ENCODE results near the gene B4GALT6. TPM values are rescaled to one million over a fixed set of nuclear protein-coding genes. Genes with fewer than 3 reads are reported as not detected.

Gene B4GALT6
- total RNA-seq, 6 donors from 2014 or later, result 0.55 to 3.4 (median 1.8) TPM; not detected in 1

- TF ChIP-seq POLR2A (IDR thresholded peaks at IDR 0.05) (no peak), POLR2AphosphoS5 (IDR thresholded peaks at IDR 0.05) (no peak)
- no peaks in the 10 kb centered on the region for H3K9me3 ChIP-seq
- H3K36me3 ChIP-seq, result no peaks in the 10 kb centered on the region
- H3K4me3 ChIP-seq, result no peak overlapping the region
- ATAC-seq (ENCODE audit: low FRiP score in 2 of 2) (no peak), DNase-seq (no peak)
- H3K4me1 ChIP-seq, result no peaks in the 10 kb centered on the region
- WGBS, 2 donors, result 83 to 85% methylated on average over 10 of the region's 10 CpGs
- H3K27ac ChIP-seq, result no peak overlapping the region
- no peaks in the 10 kb centered on the region for H3K27me3 ChIP-seq
These were observed 91.7 kb downstream of the B4GALT6 start for GRCh38 chr18:31592506-31593157.

- 56 to 69% methylated on average over 5 of the region's 5 CpGs for WGBS, 2 donors
- H3K4me1 ChIP-seq, result no peaks in the 10 kb centered on the region
- no peaks in the 10 kb centered on the region for H3K9me3 ChIP-seq
- H3K4me3 ChIP-seq, result no peak within 1 kb of the TSS
- no peak for ATAC-seq (ENCODE audit: low FRiP score in 2 of 2)
- H3K36me3 ChIP-seq, result no peaks in the 10 kb centered on the region
- no peak within 1 kb of the TSS for H3K27ac ChIP-seq
- no peaks in the 10 kb centered on the region for H3K27me3 ChIP-seq
- DNase-seq, result no peak
- TF ChIP-seq POLR2AphosphoS5 (IDR thresholded peaks at IDR 0.05) (no peak), POLR2A (IDR thresholded peaks at IDR 0.05) (no peak), CTCF (IDR thresholded peaks at IDR 0.05) (no peak), EP300 (IDR thresholded peaks at IDR 0.05) (no peak)
These were observed 92.8 kb downstream of the B4GALT6 start, which contains the start of gene TTR for GRCh38 chr18:31591628-31592027. TTR (plus strand) TSS chr18:31591877; CDS start chr18:31591903, 26 bp downstream.

- 50% methylated on average over 1 to 2 of the region's 2 CpGs for WGBS, 2 donors
- Histone ChIP-seq H3K36me3 (no peaks in the 10 kb centered on the region), H3K4me1 (no peaks in the 10 kb centered on the region), H3K27me3 (no peaks in the 10 kb centered on the region), H3K4me3 (no peak overlapping the region), H3K9me3 (no peaks in the 10 kb centered on the region), H3K27ac (no peak overlapping the region)
- no peak for ATAC-seq (ENCODE audit: low FRiP score in 2 of 2)
- TF ChIP-seq POLR2AphosphoS5 (IDR thresholded peaks at IDR 0.05) (no peak), EP300 (IDR thresholded peaks at IDR 0.05) (no peak), POLR2A (IDR thresholded peaks at IDR 0.05) (no peak), CTCF (IDR thresholded peaks at IDR 0.05) (no peak)
- DNase-seq, result no peak
These were observed 93.3 kb downstream of the B4GALT6 start for GRCh38 chr18:31591113-31591512.

GRCh38 chr18:31590570-31590969, 93.8 kb downstream of the B4GALT6 start:
- Histone ChIP-seq H3K36me3 (no peaks in the 10 kb centered on the region), H3K4me3 (no peak overlapping the region), H3K27ac (no peak overlapping the region), H3K9me3 (no peaks in the 10 kb centered on the region), H3K4me1 (no peaks in the 10 kb centered on the region), H3K27me3 (no peaks in the 10 kb centered on the region)
- 80 to 88% methylated on average over 8 of the region's 8 CpGs for WGBS, 2 donors
- TF ChIP-seq POLR2A (IDR thresholded peaks at IDR 0.05) (no peak), EP300 (IDR thresholded peaks at IDR 0.05) (no peak), CTCF (IDR thresholded peaks at IDR 0.05) (no peak), POLR2AphosphoS5 (IDR thresholded peaks at IDR 0.05) (no peak)
- ATAC-seq (ENCODE audit: low FRiP score in 2 of 2) (no peak), DNase-seq (peak in 1 of 2 donors; percentile 42)

- Histone ChIP-seq H3K36me3 (no peaks in the 10 kb centered on the region), H3K4me3 (no peak overlapping the region), H3K27me3 (no peaks in the 10 kb centered on the region), H3K4me1 (no peaks in the 10 kb centered on the region), H3K27ac (no peak overlapping the region), H3K9me3 (no peaks in the 10 kb centered on the region)
- DNase-seq, result no peak
- no peak for ATAC-seq (ENCODE audit: low FRiP score in 2 of 2)
- WGBS, 2 donors, result 83 to 84% methylated on average over 4 of the region's 4 CpGs
- TF ChIP-seq EP300 (IDR thresholded peaks at IDR 0.05), result no peak
These were observed 96.9 kb downstream of the B4GALT6 start for GRCh38 chr18:31587529-31587928.

GRCh38 chr18:31586616-31587015, 97.8 kb downstream of the B4GALT6 start:
- Histone ChIP-seq H3K9me3 (no peaks in the 10 kb centered on the region), H3K27me3 (no peaks in the 10 kb centered on the region), H3K4me3 (no peak overlapping the region), H3K4me1 (no peaks in the 10 kb centered on the region), H3K27ac (no peak overlapping the region), H3K36me3 (no peaks in the 10 kb centered on the region)
- 72 to 75% methylated on average over 5 of the region's 5 CpGs for WGBS, 2 donors
- TF ChIP-seq POLR2A (IDR thresholded peaks at IDR 0.05), result no peak
- TF ChIP-seq POLR2AphosphoS5 (IDR thresholded peaks at IDR 0.05), result no peak
- TF ChIP-seq EP300 (IDR thresholded peaks at IDR 0.05), result no peak
- no peak for TF ChIP-seq CTCF (IDR thresholded peaks at IDR 0.05)
- ATAC-seq (ENCODE audit: low FRiP score in 2 of 2), result no peak
- DNase-seq, result no peak

Measured in upper lobe of left lung (tissue), 6 donors.